ENCODE data around the gene CETP.

DNA sequence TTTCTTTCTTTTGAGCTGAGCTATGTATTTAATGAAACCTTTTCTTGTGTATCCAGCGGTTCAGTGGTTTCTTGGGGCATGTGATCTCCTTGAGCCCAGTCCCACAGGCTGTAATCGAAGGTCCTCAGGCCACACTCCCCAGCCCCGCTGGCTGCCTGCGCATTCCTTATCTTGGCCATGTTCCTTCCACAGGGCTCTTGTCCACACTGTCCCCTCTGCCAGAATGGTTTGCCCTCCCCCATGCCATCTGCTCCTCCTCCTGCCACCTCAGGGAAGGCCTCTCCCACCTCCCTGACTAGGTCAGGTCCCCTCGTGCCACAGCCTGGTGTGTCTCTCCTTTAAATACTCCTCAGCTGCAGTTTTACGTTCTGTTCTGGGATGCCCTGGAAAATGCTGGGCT is 15.5 kb downstream of the CETP start:
- no peak for TF ChIP-seq CTCF (conservative IDR thresholded peaks at IDR 0.05 in 1 of 2, IDR thresholded peaks at IDR 0.05 in 1 of 2; ENCODE audit: low read depth in 1 of 2, low read length in 2 of 2)
- no peak for TF ChIP-seq EZH2 (IDR thresholded peaks at IDR 0.05; ENCODE audit: low read length, missing control alignments)

Data from fibroblast of lung (primary cell).